OCI-LY1 (cell line): ENCODE data around the gene VCX3B.
"Not testable (repeated sequence)": the region's sequence is repeated elsewhere in the genome, so short reads cannot be mapped to it uniquely, and the experiment has no call there.

ENCODE experiments used
- H2AFZ ChIP-seq: fragments of 200-600 bp; sonication (generic), shearing (Covaris generic); 2 replicates; pipeline ENCODE4 v1.6.0; 2014; ENCODE audit warnings: antibody characterized with exemption, mild to moderate bottlenecking, low read length
- H3F3A ChIP-seq: fragments of 200-600 bp; sonication (generic), shearing (Covaris generic); 2 replicates; pipeline ENCODE4 v1.6.0; 2014; ENCODE audit warnings: mild to moderate bottlenecking, antibody characterized with exemption, low read length, moderate library complexity; ENCODE audit not compliant: insufficient read depth
- H3K27ac ChIP-seq: fragments of 200-600 bp; sonication (generic); 2 replicates; pipeline ENCODE4 v1.5.1; 2014; ENCODE audit warnings: low read length, mixed run types, mild to moderate bottlenecking, low read depth; ENCODE audit not compliant: poor library complexity, severe bottlenecking
- H3K27me3 ChIP-seq: fragments of 200-600 bp; sonication (generic); 2 replicates; pipeline ENCODE4 v1.6.0; 2014; ENCODE audit warnings: antibody characterized with exemption, mild to moderate bottlenecking, low read length, moderate library complexity; ENCODE audit not compliant: insufficient read depth
- H3K36me3 ChIP-seq: fragments of 200-600 bp; sonication (generic); 2 replicates; pipeline ENCODE4 v1.6.1; 2014; ENCODE audit warnings: mild to moderate bottlenecking, antibody characterized with exemption, low read length, moderate library complexity, mixed read lengths; ENCODE audit not compliant: insufficient read depth
- H3K4me1 ChIP-seq: fragments of 200-600 bp; sonication (generic); 2 replicates; pipeline ENCODE4 v1.5.1; 2014; ENCODE audit warnings: mild to moderate bottlenecking, low read length, moderate library complexity; ENCODE audit not compliant: insufficient read depth, severe bottlenecking
- H3K4me2 ChIP-seq: fragments of 200-600 bp; sonication (generic), shearing (Covaris generic); 2 replicates; pipeline ENCODE4 v1.6.1; 2014; ENCODE audit warnings: low read length
- H3K4me3 ChIP-seq: fragments of 200-600 bp; sonication (generic); 2 replicates; pipeline ENCODE4 v1.5.1; 2014; ENCODE audit warnings: low read length, low read depth, mild to moderate bottlenecking, mixed read lengths; ENCODE audit not compliant: poor library complexity, severe bottlenecking
- H3K79me2 ChIP-seq: fragments of 200-600 bp; shearing (Covaris generic); 2 replicates; pipeline ENCODE4 v1.6.1; 2016; ENCODE audit warnings: mixed run types, low read length, mixed read lengths; ENCODE audit not compliant: insufficient read depth
- H3K9ac ChIP-seq: fragments of 200-600 bp; sonication (generic), shearing (Covaris generic); 2 replicates; pipeline ENCODE4 v1.6.1; 2014; ENCODE audit warnings: mild to moderate bottlenecking, low read length, mixed read lengths
- H3K9me2 ChIP-seq: fragments of 200-600 bp; sonication (generic), shearing (Covaris generic); 2 replicates; pipeline ENCODE4 v1.6.1; 2014; ENCODE audit warnings: low read depth, mild to moderate bottlenecking, low read length, mixed read lengths
- H3K9me3 ChIP-seq: fragments of 200-600 bp; shearing (Covaris generic); 2 replicates; pipeline ENCODE4 v1.6.1; 2014; ENCODE audit warnings: low read length, mixed read lengths
- H4K20me1 ChIP-seq: fragments of 200-600 bp; sonication (generic), shearing (Covaris generic); 2 replicates; pipeline ENCODE4 v1.6.0; 2016; ENCODE audit warnings: mild to moderate bottlenecking, low read length; ENCODE audit not compliant: insufficient read depth
- EZH2 ChIP-seq: fragments of 200-600 bp; sonication (generic), shearing (Covaris generic); IDR thresholded peaks from 2 replicates; pipeline ENCODE4 v1.8.0; 2017; ENCODE audit warnings: borderline replicate concordance, mixed run types, mild to moderate bottlenecking, antibody characterized with exemption, low read length, moderate library complexity, mixed read lengths
- TF ChIP-seq, protein P1 (sequence below): fragments of 200-600 bp; sonication (generic), shearing (Covaris generic); IDR thresholded peaks from 2 replicates; pipeline ENCODE4 v1.5.1; 2017; ENCODE audit warnings: mild to moderate bottlenecking, antibody characterized with exemption, low read length, moderate library complexity, mixed read lengths

VCX3B gene

GRCh38 chrX:8464530-8464929 is at the start of gene VCX3B:
TSS of gene VCX3B (plus strand) at chrX:8464830. CDS start at chrX:8465451, 621 bp downstream.
- not testable (repeated sequence) for H3K79me2 ChIP-seq, H3K27ac ChIP-seq, H3K9ac ChIP-seq, H2AFZ ChIP-seq, H3K9me3 ChIP-seq, H3K9me2 ChIP-seq, H3F3A ChIP-seq, H3K4me3 ChIP-seq, H3K27me3 ChIP-seq, H3K36me3 ChIP-seq, H3K4me2 ChIP-seq, H4K20me1 ChIP-seq, H3K4me1 ChIP-seq

GRCh38 chrX:8418301-8418700 is 46.3 kb upstream of the VCX3B start:
- H4K20me1 ChIP-seq: no peaks in the 10 kb centered on the region

GRCh38 chrX:8424912-8425311 is 39.7 kb upstream of the VCX3B start:
- no peak overlapping the region for H3K9ac ChIP-seq
- no peaks in the 10 kb centered on the region for H3K27me3 ChIP-seq
- H3K9me3 ChIP-seq: no peaks in the 10 kb centered on the region
- H3K36me3 ChIP-seq: no peaks in the 10 kb centered on the region
- no peak overlapping the region for H3K4me2 ChIP-seq
- H2AFZ ChIP-seq: no peak overlapping the region
- TF ChIP-seq, protein P1, sequence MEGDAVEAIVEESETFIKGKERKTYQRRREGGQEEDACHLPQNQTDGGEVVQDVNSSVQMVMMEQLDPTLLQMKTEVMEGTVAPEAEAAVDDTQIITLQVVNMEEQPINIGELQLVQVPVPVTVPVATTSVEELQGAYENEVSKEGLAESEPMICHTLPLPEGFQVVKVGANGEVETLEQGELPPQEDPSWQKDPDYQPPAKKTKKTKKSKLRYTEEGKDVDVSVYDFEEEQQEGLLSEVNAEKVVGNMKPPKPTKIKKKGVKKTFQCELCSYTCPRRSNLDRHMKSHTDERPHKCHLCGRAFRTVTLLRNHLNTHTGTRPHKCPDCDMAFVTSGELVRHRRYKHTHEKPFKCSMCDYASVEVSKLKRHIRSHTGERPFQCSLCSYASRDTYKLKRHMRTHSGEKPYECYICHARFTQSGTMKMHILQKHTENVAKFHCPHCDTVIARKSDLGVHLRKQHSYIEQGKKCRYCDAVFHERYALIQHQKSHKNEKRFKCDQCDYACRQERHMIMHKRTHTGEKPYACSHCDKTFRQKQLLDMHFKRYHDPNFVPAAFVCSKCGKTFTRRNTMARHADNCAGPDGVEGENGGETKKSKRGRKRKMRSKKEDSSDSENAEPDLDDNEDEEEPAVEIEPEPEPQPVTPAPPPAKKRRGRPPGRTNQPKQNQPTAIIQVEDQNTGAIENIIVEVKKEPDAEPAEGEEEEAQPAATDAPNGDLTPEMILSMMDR: no peak
- TF ChIP-seq EZH2: no peak
- H3K4me3 ChIP-seq: no peak overlapping the region
- no peaks in the 10 kb centered on the region for H3F3A ChIP-seq
- H3K79me2 ChIP-seq: no peaks in the 10 kb centered on the region
- no peak overlapping the region for H3K27ac ChIP-seq
- H3K9me2 ChIP-seq: no peaks in the 10 kb centered on the region
- no peaks in the 10 kb centered on the region for H4K20me1 ChIP-seq
- H3K4me1 ChIP-seq: no peaks in the 10 kb centered on the region

More at GRCh38 chrX:8418301-8418700, 46.3 kb upstream of the VCX3B start:
- Histone ChIP-seq H3K27me3 (no peaks in the 10 kb centered on the region), H3K4me3 (no peak overlapping the region), H3K27ac (no peak overlapping the region), H3K4me1 (no peaks in the 10 kb centered on the region), H2AFZ (no peak overlapping the region), H3F3A (no peaks in the 10 kb centered on the region), H3K4me2 (no peak overlapping the region), H3K79me2 (no peaks in the 10 kb centered on the region), H3K9ac (no peak overlapping the region), H3K9me3 (no peaks in the 10 kb centered on the region), H3K9me2 (no peaks in the 10 kb centered on the region), H3K36me3 (no peaks in the 10 kb centered on the region)
- TF ChIP-seq EZH2: no peak
- TF ChIP-seq, protein P1: no peak

- H3K9me3 ChIP-seq: no peaks in the 10 kb centered on the region
- no peaks in the 10 kb centered on the region for H3K79me2 ChIP-seq
- no peaks in the 10 kb centered on the region for H3K9me2 ChIP-seq
- H3K4me1 ChIP-seq: no peaks in the 10 kb centered on the region
- H3K9ac ChIP-seq: no peak overlapping the region
- H3K27me3 ChIP-seq: no peaks in the 10 kb centered on the region
- no peak for TF ChIP-seq EZH2
- TF ChIP-seq, protein P1: no peak
- no peak overlapping the region for H2AFZ ChIP-seq
- H3K27ac ChIP-seq: no peak overlapping the region
- no peaks in the 10 kb centered on the region for H3K36me3 ChIP-seq
- H4K20me1 ChIP-seq: no peaks in the 10 kb centered on the region
- H3K4me2 ChIP-seq: no peak overlapping the region
- no peaks in the 10 kb centered on the region for H3F3A ChIP-seq
- H3K4me3 ChIP-seq: no peak overlapping the region
Measured at GRCh38 chrX:8429692-8430249, 34.9 kb upstream of the VCX3B start.
